K562 (cell line): ENCODE measurements around the gene MAML3. TPM values are rescaled to one million over a fixed set of nuclear protein-coding genes. Genes with fewer than 3 reads are reported as not detected.

Experiments used
- BHLHE40 ChIP-seq: IDR thresholded peaks from 2 replicates; pipeline ENCODE4 v1.6.1; 2011; ENCODE audit warnings: low read length, improper control_type of control experiment
- CTCF ChIP-seq, 3 experiments: IDR thresholded peaks in 2 of 3; conservative IDR thresholded peaks in 1 of 3; 2 replicates each; pipeline ENCODE4 v1.5.1; 2011 to 2012; ENCODE audit warnings: low read length in 3 of 3, mild to moderate bottlenecking in 3 of 3, control low read depth in 2 of 3, improper control_type of control experiment in 1 of 3, inconsistent platforms in 1 of 3, low read depth in 1 of 3, mixed read lengths in 1 of 3, moderate library complexity in 1 of 3; ENCODE audit not compliant: insufficient read depth in 2 of 3
- FOXP4 ChIP-seq: sonication (generic); formaldehyde crosslinking; IDR thresholded peaks from 2 replicates; pipeline ENCODE4 v1.8.0; 2022; ENCODE audit warnings: mild to moderate bottlenecking, missing genetic modification reagents, borderline replicate concordance
- FUS ChIP-seq: fragments of 200-400 bp; formaldehyde crosslinking; optimal IDR thresholded peaks from 2 replicates; pipeline ENCODE3; 2017; ENCODE audit warnings: low read depth, low read length
- L3MBTL2 ChIP-seq: fragments of 450-650 bp; IDR thresholded peaks from 2 replicates; pipeline ENCODE4 v1.6.1; 2016; ENCODE audit warnings: mild to moderate bottlenecking, moderate library complexity
- NBN ChIP-seq: fragments of 450-650 bp; IDR thresholded peaks from 2 replicates; pipeline ENCODE4 v1.6.1; 2016; ENCODE audit warnings: low read depth, mild to moderate bottlenecking
- NR2F6 ChIP-seq: fragments of 450-650 bp; formaldehyde crosslinking; IDR thresholded peaks from 2 replicates; pipeline ENCODE4 v1.4.0; 2020; ENCODE audit warnings: mild to moderate bottlenecking
- STAT5A ChIP-seq: IDR thresholded peaks from 2 replicates; pipeline ENCODE4 v1.6.1; 2012; ENCODE audit warnings: low read length, inconsistent platforms, borderline replicate concordance
- TAF1 ChIP-seq: IDR thresholded peaks from 2 replicates; pipeline ENCODE4 v1.6.1; 2011; ENCODE audit warnings: mild to moderate bottlenecking, low read length, moderate library complexity; ENCODE audit not compliant: insufficient read depth, control insufficient read depth, severe bottlenecking; ENCODE audit errors: extremely low read depth
- ZNF407 ChIP-seq: fragments of 450-650 bp; IDR thresholded peaks from 2 replicates; pipeline ENCODE4 v1.6.1; 2016; ENCODE audit warnings: low read depth
- ZNF507 ChIP-seq: conservative IDR thresholded peaks from 2 replicates; pipeline ENCODE4 v1.6.1; 2017; ENCODE audit warnings: missing genetic modification characterization, missing compliant biosample characterization
- polyA plus RNA-seq, 8 experiments: library from polyadenylated mRNA; depleted of rRNA in 4 of 8; stranded (reverse) in 5 of 8; unstranded in 3 of 8; fragments of >200 nt; fragmentation: Nextera tagmentation in 2 of 8; fragmentation: Illumina TruSeq in 1 of 8; extraction: Ambion mirVana in 2 of 8; extraction: Trizol in 1 of 8; gene quantifications; 2 replicates each; pipeline versions ENCODE4 v1.2.1 to v1.2.3, GENCODE V29; 2011 to 2014; ENCODE audit warnings: inconsistent platforms in 1 of 8, missing spikeins in 1 of 8
- total RNA-seq, 7 experiments: library from RNA; depleted of rRNA in 6 of 7; stranded (reverse); fragments of >200 nt in 6 of 7; fragmentation: Illumina TruSeq in 2 of 7; extraction: Trizol in 2 of 7; gene quantifications; 2 replicates each; pipeline versions ENCODE4 v1.2.1 to v1.2.3, GENCODE V29; 2011 to 2021; ENCODE audit warnings: low replicate concordance in 1 of 7

The MAML3 gene
- total and polyA plus RNA-seq, 9 of the 15 experiments (the other 6 are each of a cell fraction or from before 2014, with no cell fraction given): 0.01 to 0.55 (median 0.25) TPM

DNA sequence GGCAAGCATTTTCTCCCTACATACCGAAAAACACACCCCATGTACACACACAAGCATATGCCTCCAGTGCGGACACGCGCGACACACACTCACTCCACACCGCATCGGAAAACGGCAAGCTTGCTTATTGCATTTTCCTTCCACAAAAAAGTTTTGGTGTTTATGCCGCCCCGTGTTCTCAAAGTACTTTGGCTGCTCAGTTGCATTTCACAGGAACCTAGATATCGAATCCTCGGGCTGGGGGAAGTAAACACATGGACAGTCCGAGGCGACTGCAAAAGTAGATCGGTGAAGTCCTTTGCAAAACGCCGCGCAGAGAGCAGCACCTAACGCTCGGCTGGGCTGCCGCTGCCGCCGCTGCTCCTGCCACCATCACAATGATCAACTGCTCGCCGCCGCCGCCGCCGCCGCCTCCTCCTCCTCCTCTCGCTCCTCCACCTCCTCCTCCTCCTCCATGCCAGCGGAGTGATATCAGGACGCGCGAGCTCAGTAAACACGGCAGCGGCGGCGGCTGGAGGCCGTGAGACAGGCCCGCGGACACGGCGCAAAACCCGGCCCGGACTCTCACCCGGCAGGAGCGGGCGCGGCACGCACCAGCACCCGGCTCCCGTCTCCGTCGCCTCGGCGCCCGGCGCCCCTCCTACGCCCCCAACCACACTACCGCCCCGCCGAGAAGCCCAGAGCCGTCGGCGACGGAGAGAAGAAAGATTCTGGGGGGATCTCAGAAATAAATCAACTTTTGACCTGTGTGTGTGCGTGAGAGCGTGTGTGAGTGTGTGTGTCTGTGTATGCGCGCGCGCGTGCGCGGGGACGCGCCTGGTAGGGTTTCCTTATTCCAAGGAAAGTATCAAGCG lies at the start of gene MAML3 (continued):
- TF ChIP-seq ZNF407 (no peak), NBN (no peak; the same call in 1 of the 2 replicates), CTCF (IDR thresholded peaks at IDR 0.05 in 2 of 3, conservative IDR thresholded peaks at IDR 0.05 in 1 of 3; ENCODE audit: insufficient read depth in 2 of 3, low read depth in 1 of 3, low read length in 3 of 3) (no peak), L3MBTL2 (peak; percentile 86), TAF1 (peak; percentile 63), NR2F6 (CRISPR knock-in tag) (no peak), FUS (no peak), FOXP4 (CRISPR knock-in tag) (peak; percentile 44; the same call in 1 of the 2 replicates), ZNF507 (tag) (no peak), BHLHE40 (peak; percentile 50; the same call in 1 of the 2 replicates), STAT5A (no peak)
